Measurements from ENCODE around the gene AGFG2. TPM values are rescaled to one million over a fixed set of nuclear protein-coding genes. Genes with fewer than 3 reads are reported as not detected.
A peak's percentile ranks its signal among the peaks of the same experiment; 100 is the strongest.

AGFG2 gene
- total RNA-seq, 2 donors from 2014 or later: 21.0 to 24.3 TPM

DNA sequence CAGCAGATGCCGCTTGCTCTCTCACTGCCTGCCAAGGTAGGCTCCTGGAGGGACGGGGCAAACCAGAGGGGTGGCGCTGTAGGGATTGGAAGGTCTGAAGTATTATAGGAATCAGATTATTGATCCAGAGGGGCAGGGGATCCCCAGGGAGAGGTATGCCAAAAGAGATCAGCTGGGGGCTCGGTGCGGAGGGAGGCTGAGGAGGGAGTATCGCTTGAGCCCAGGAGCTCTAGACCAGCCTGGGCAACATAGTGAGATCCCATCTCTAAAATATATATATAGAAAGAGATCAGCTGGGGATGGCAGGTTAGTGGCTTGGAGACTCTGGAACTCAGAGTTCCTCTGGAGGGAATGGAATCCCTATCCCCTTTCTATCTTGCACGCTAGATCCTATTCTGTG lies 56.2 kb downstream of the AGFG2 start:
- DNase-seq (no peak), ATAC-seq (no peak)
- intact Hi-C loops (cut with DNase I): no loop called here

- no peak for DNase-seq
- intact Hi-C loops (cut with DNase I): no loop called here
- ATAC-seq: no peak
Measured at GRCh38 chr7:100598425-100598824, 59.4 kb downstream of the AGFG2 start.

GRCh38 chr7:100599911-100600729 lies 61.1 kb downstream of the AGFG2 start:
- ATAC-seq (no peak), DNase-seq (no peak)
- intact Hi-C loops (cut with DNase I): loop anchor here in 1 of 2 donors (10.0 kb wide), 1 partner anchor 85 kb away; no protein-coding TSS in a partner anchor

GRCh38 chr7:100600730-100601038 lies 61.7 kb downstream of the AGFG2 start:
- ATAC-seq: no peak
- DNase-seq: no peak
- intact Hi-C loops (cut with DNase I): loop anchor here in 1 of 2 donors (10.0 kb wide), 1 partner anchor 84 kb away; no protein-coding TSS in a partner anchor

DNA sequence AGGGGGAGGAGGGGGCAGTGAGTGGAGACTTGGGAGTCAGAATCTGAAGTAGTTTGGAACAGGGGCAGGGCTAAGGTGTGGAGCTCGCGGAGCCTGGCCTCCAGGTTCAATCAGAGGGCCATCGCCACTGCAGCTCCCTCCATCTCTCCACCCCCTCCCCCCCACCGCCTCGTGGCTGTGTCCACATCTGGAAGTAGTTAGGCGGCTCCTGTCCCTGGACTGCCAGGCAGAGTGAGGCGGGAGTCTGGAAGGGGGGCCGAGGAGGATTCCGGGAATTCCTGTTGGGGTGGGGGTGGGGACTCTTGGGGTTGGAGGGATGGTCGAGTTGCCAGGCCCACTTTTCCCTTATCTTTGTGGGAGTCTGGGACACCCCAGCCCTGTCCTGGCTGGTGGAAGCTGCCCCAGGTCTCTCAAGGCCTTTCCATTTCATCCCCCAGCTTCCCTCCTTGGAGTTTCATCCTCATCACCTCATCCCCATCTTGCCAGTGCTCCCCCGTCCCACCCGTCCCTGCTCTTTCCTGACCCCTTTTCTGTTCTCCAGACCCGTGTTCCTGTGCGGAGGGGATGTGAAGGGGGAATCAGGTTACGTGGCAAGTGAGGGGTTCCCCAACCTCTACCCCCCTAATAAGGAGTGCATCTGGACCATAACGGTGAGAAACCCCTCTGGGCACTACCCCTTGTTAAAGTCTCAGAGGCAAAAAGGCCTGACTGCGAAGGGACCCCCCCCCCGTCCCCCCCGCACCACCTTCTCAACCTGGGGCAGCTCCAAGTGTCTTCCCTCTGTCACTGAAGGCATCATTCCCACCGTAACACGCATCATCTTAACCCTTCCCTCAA lies 64.1 kb downstream of the AGFG2 start:
- ATAC-seq: peak; percentile 36 to 55
- intact Hi-C loops (cut with DNase I): loop anchor here in 1 of 2 donors (10.0 kb wide), 1 partner anchor 82 kb away; no protein-coding TSS in a partner anchor
- DNase-seq: peak; percentile 73

DNA sequence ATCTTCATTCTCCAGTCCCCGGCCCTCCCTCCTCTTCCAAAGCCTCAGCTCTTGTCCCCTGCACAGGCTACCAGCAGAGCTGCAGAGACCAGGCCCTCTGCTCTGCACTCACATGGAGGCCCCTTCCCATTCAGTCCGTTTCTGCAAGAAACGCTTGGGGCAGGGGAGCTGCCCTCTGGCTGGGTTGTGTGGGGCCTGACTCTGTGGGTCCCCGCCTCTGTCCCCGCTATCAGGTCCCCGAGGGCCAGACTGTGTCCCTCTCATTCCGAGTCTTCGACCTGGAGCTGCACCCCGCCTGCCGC lies 64.7 kb downstream of the AGFG2 start:
- ATAC-seq (peak in 1 of 2 donors; percentile 0), DNase-seq (no peak)
- intact Hi-C loops (cut with DNase I): loop anchor here in 1 of 2 donors (10.0 kb wide), 1 partner anchor 81 kb away; no protein-coding TSS in a partner anchor

GRCh38 chr7:100604028-100604975 lies 65.3 kb downstream of the AGFG2 start:
- intact Hi-C loops (cut with DNase I): loop anchor here in 1 of 2 donors (10.0 kb wide), 1 partner anchor 80 kb away; no protein-coding TSS in a partner anchor
- peak; percentile 79 to 85 for ATAC-seq
- peak; percentile 79 for DNase-seq

- ATAC-seq (peak; percentile 7 to 20), DNase-seq (peak; percentile 63)
- intact Hi-C loops (cut with DNase I): loop anchor here in 1 of 2 donors (10.0 kb wide), 1 partner anchor 80 kb away; no protein-coding TSS in a partner anchor
Measured at GRCh38 chr7:100604976-100605911, 66.2 kb downstream of the AGFG2 start.

DNA sequence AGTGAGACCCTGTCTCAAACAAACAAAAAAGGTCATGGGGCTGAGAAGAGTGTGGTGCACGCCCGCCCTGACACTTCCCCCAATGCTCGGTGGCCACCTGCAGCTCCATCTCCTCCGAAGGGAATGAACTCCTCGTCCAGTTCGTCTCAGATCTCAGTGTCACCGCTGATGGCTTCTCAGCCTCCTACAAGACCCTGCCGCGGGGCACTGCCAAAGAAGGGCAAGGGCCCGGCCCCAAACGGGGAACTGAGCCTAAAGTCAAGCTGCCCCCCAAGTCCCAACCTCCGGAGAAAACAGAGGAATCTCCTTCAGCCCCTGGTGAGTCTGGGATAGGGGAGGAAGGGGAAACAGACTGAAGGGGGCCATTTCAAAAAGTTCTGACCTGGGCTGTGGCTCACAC lies 67.3 kb downstream of the AGFG2 start:
- ATAC-seq (no peak), DNase-seq (no peak)
- intact Hi-C loops (cut with DNase I): loop anchor here in 1 of 2 donors (10.0 kb wide), 1 partner anchor 78 kb away; no protein-coding TSS in a partner anchor

DNA sequence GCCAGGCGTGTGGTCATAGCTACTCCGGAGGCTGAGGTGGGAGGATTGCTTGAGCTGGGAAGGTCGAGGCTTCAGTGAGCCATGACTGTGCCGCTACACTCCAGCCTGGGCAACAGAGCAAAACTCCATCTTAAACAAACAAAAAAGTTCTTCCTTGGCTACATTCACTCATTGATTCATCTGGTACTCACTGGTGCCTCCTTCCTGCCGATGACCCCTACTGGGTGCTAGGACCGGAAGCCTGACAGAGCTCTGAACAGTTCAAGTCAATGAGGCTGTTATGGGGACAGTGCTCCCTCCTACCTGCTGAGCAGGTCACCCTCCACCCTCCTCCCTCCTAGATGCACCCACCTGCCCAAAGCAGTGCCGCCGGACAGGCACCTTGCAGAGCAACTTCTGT lies 68.1 kb downstream of the AGFG2 start:
- intact Hi-C loops (cut with DNase I): loop anchor here in 1 of 2 donors (10.0 kb wide), 1 partner anchor 78 kb away; no protein-coding TSS in a partner anchor
- ATAC-seq: no peak

GRCh38 chr7:100609958-100610357 lies 71.0 kb downstream of the AGFG2 start:
- DNase-seq (no peak), ATAC-seq (no peak)
- intact Hi-C loops (cut with DNase I): loop anchor here (5.0 to 10.0 kb wide), 2 partner anchors 67 to 75 kb away; no protein-coding TSS in a partner anchor

More for the DNA sequence above, 68.1 kb downstream of the AGFG2 start:
- no peak for DNase-seq

DNA sequence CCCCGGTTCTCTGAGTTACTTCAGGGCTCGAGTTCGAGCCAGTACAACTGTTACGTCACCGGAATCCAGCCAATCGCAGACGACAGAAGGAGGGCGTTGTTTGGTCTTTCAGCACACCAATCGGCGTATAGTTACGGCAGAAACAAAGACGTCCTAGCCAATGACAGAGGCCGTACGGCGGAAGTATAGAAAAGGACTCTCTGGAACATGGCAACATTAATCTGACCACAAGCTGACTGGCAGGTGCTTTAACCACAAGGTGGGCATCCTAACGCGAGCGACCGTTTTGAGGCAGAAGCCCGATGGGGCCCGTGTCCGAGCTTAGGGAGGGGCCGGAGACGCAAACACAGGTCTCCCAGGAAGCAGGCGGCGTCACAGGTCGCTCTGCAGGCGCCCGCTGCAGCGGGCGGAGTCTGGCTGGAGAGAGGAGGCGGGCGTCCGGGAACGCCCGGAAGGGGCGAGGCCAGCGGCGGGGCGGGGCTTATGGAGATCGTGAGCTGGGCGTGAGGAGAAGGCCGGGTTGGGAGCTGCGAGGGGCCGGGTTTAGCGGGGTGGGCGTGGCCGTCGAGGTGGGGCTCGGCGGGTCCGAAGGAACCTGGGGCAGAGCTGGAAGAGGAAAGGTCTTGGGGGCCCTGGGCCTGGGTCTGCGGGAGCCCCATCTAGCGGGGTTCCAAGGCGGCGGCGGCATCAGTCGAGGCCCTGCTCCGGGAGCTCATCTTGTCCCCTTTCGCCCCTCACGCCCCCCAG lies 73.2 kb downstream of the AGFG2 start, which contains the start of gene MOSPD3:
Gene MOSPD3, plus strand, starts transcription at position 558 of the 747 bp plus-strand sequence. CDS start 252 bp downstream, outside the sequence.
- ATAC-seq (peak; percentile 98 to 99), DNase-seq (peak; percentile 98)
- intact Hi-C loops (cut with DNase I): loop anchor here in 1 of 2 donors (5.0 kb wide), 1 partner anchor 65 kb away; no protein-coding TSS in a partner anchor

DNA sequence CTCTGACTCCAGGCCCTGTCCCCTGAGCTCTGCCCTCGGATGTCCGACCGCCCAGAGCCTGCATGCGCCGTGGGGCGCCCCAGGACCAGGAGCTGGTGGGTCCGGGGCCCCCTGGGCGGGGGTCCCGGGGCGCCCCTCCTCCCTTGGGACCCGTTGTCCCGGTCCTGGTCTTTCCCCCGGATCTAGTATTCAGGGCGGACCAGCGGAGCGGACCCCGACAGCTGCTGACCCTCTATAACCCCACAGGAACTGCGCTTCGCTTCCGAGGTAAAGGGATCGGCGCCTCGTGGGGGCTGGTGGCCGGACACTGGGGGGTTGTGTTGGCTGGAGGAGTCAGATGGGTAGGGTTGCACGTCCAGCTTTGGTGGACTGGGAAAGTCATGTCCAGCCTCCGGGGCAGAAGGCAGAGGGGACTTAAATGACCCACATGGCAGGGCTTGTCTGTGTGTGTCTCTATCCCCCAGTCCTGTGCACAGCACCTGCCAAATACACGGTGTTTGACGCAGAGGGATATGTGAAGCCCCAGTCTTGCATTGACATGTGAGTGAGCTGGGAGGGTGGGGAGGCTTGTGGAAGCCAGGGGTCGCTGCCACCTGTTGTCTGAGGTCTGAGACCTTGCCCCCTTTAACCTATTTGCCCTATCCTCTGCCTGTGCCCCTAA lies 73.9 kb downstream of the AGFG2 start:
- peak; percentile 1 to 19 for ATAC-seq
- DNase-seq: no peak
- intact Hi-C loops (cut with DNase I): loop anchor here in 1 of 2 donors (5.0 kb wide), 1 partner anchor 64 kb away; no protein-coding TSS in a partner anchor

- ATAC-seq: no peak
- DNase-seq: no peak
- intact Hi-C loops (cut with DNase I): loop anchor here in 1 of 2 donors (5.0 kb wide), 1 partner anchor 64 kb away; no protein-coding TSS in a partner anchor
Measured at GRCh38 chr7:100613412-100614175, 74.6 kb downstream of the AGFG2 start.

- no peak for DNase-seq
- ATAC-seq: no peak
- intact Hi-C loops (cut with DNase I): loop anchor here in 1 of 2 donors (5.0 kb wide), 1 partner anchor 63 kb away; no protein-coding TSS in a partner anchor
Measured at GRCh38 chr7:100614308-100614861, 75.4 kb downstream of the AGFG2 start.

All from left cardiac atrium (tissue), 4 donors.